ENCODE measurements around the gene BLOC1S1.

Gene BLOC1S1

GRCh38 chr12:55746174-55746912 is 30.5 kb downstream of the BLOC1S1 start:
- peaks cover 35% of the 10 kb centered on the region for H3K4me1 ChIP-seq (ENCODE audit: insufficient read depth, low read length)
- H2AFZ ChIP-seq (ENCODE audit: low read depth, low read length) = no peak overlapping the region
- no peak overlapping the region for H3K9ac ChIP-seq (ENCODE audit: low read depth, low read length)
- ATAC-seq (ENCODE audit: insufficient read depth, low read depth) (no peak), DNase-seq (no peak)
- no peak overlapping the region for H3K27ac ChIP-seq (ENCODE audit: low read length)
- no peaks in the 10 kb centered on the region for H3K27me3 ChIP-seq (ENCODE audit: insufficient read depth, low read length, poor library complexity)
- H3K36me3 ChIP-seq (ENCODE audit: insufficient read depth, low read length) = peaks cover 23% of the 10 kb centered on the region
- H4K20me1 ChIP-seq (ENCODE audit: insufficient read depth, low read length) = peaks cover 30% of the 10 kb centered on the region; the same call in 1 of the 2 replicates
- H3K9me3 ChIP-seq (ENCODE audit: insufficient read depth, low read length, severe bottlenecking) = no peaks in the 10 kb centered on the region
- no peak for TF ChIP-seq CTCF (IDR thresholded peaks at IDR 0.05; ENCODE audit: borderline replicate concordance, extremely low read depth, low read length, poor library complexity, severe bottlenecking)
- no peak for TF ChIP-seq EZH2 (IDR thresholded peaks at IDR 0.05; ENCODE audit: borderline replicate concordance, low read depth, low read length, severe bottlenecking)
- peaks cover 14% of the 10 kb centered on the region for H3K79me2 ChIP-seq (ENCODE audit: insufficient read depth, low read length)
- H3K4me2 ChIP-seq (ENCODE audit: insufficient read depth, low read length) = no peak overlapping the region
- H3K4me3 ChIP-seq (ENCODE audit: low read depth in 1 of 2, low read length in 2 of 2) = no peak overlapping the region

- Histone ChIP-seq H3K9me3 (ENCODE audit: insufficient read depth, low read length, severe bottlenecking) (no peaks in the 10 kb centered on the region), H3K27me3 (ENCODE audit: insufficient read depth, low read length, poor library complexity) (no peaks in the 10 kb centered on the region), H3K4me3 (ENCODE audit: low read depth in 1 of 2, low read length in 2 of 2) (no peak overlapping the region), H3K36me3 (ENCODE audit: insufficient read depth, low read length) (peaks cover 28% of the 10 kb centered on the region), H3K79me2 (ENCODE audit: insufficient read depth, low read length) (peaks cover 14% of the 10 kb centered on the region), H3K4me1 (ENCODE audit: insufficient read depth, low read length) (peaks cover 35% of the 10 kb centered on the region), H4K20me1 (ENCODE audit: insufficient read depth, low read length) (peaks cover 30% of the 10 kb centered on the region; the same call in 1 of the 2 replicates), H3K9ac (ENCODE audit: low read depth, low read length) (no peak overlapping the region), H3K4me2 (ENCODE audit: insufficient read depth, low read length) (no peak overlapping the region), H2AFZ (ENCODE audit: low read depth, low read length) (no peak overlapping the region), H3K27ac (ENCODE audit: low read length) (no peak overlapping the region)
- no peak for TF ChIP-seq EZH2 (IDR thresholded peaks at IDR 0.05; ENCODE audit: borderline replicate concordance, low read depth, low read length, severe bottlenecking)
- no peak for TF ChIP-seq CTCF (IDR thresholded peaks at IDR 0.05; ENCODE audit: borderline replicate concordance, extremely low read depth, low read length, poor library complexity, severe bottlenecking)
- no peak for ATAC-seq (ENCODE audit: insufficient read depth, low read depth)
- no peak for DNase-seq
Observed at GRCh38 chr12:55746913-55747231, 31.0 kb downstream of the BLOC1S1 start.

DNA sequence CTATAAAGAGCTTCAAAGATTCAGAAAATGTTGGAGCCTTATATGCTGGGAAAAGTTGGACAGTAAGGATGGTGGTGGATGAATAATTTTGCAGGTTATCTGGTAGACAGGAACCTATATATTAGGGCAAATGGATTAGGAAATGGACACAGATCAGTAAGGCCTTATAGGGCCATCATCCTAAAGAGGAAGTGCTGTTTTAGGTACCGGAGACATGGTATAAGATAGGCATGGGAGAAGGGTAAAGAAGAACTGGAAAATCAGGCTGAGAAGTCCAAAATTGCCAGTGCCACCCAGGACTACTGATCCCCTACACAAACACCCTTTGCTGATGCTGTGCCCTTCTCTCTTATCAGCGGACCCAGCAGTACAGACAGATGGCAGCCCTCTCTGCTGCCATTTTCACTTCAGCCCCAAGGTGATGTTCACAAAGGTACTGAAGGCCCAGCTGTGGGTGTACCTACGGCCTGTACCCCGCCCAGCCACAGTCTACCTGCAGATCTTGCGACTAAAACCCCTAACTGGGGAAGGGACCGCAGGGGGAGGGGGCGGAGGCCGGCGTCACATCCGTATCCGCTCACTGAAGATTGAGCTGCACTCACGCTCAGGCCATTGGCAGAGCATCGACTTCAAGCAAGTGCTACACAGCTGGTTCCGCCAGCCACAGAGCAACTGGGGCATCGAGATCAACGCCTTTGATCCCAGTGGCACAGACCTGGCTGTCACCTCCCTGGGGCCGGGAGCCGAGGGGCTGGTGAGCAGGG is 32.6 kb downstream of the BLOC1S1 start:
- H3K79me2 ChIP-seq (ENCODE audit: insufficient read depth, low read length) = peaks cover 14% of the 10 kb centered on the region
- H3K36me3 ChIP-seq (ENCODE audit: insufficient read depth, low read length) = peaks cover 43% of the 10 kb centered on the region
- no peak overlapping the region for H3K9ac ChIP-seq (ENCODE audit: low read depth, low read length)
- H3K4me3 ChIP-seq (ENCODE audit: low read depth in 1 of 2, low read length in 2 of 2) = no peak overlapping the region
- H4K20me1 ChIP-seq (ENCODE audit: insufficient read depth, low read length) = peaks cover 30% of the 10 kb centered on the region; the same call in 1 of the 2 replicates
- H3K9me3 ChIP-seq (ENCODE audit: insufficient read depth, low read length, severe bottlenecking) = no peaks in the 10 kb centered on the region
- H3K4me1 ChIP-seq (ENCODE audit: insufficient read depth, low read length) = peaks cover 27% of the 10 kb centered on the region
- no peak overlapping the region for H3K27ac ChIP-seq (ENCODE audit: low read length)
- TF ChIP-seq CTCF (IDR thresholded peaks at IDR 0.05; ENCODE audit: borderline replicate concordance, extremely low read depth, low read length, poor library complexity, severe bottlenecking) (no peak), EZH2 (IDR thresholded peaks at IDR 0.05; ENCODE audit: borderline replicate concordance, low read depth, low read length, severe bottlenecking) (no peak)
- ATAC-seq (ENCODE audit: insufficient read depth, low read depth) (no peak), DNase-seq (no peak)
- H3K27me3 ChIP-seq (ENCODE audit: insufficient read depth, low read length, poor library complexity) = no peaks in the 10 kb centered on the region
- H3K4me2 ChIP-seq (ENCODE audit: insufficient read depth, low read length) = no peak overlapping the region
- no peak overlapping the region for H2AFZ ChIP-seq (ENCODE audit: low read depth, low read length)

Measured in DND-41 (cell line).